GM18867 (cell line): ENCODE data around the gene GPR25.
A peak's percentile ranks its signal among the peaks of the same experiment; 100 is the strongest.

ENCODE experiments used
- ATAC-seq: cut with Tn5 transposase; IDR thresholded peaks from one replicate; pipeline ENCODE4 v1.9.1; 2021; ENCODE audit warnings: mild to moderate bottlenecking, moderate library complexity; ENCODE audit not compliant: unreplicated experiment

The GPR25 gene

GRCh38 chr1:200873116-200873670 lies 412 bp downstream of the GPR25 start:
- no peak for ATAC-seq

GRCh38 chr1:200873671-200874397 lies 1.1 kb downstream of the GPR25 start:
- no peak for ATAC-seq

GRCh38 chr1:200874694-200875093 lies 1.9 kb downstream of the GPR25 start:
- ATAC-seq = no peak

- no peak for ATAC-seq
These were observed 2.6 kb downstream of the GPR25 start for GRCh38 chr1:200875416-200875815.

GRCh38 chr1:200877010-200877409 lies 4.2 kb downstream of the GPR25 start:
- no peak for ATAC-seq

- peak; percentile 73 for ATAC-seq
These were observed 5.2 kb downstream of the GPR25 start for GRCh38 chr1:200877839-200878551.

- peak; percentile 85 for ATAC-seq
These were observed 7.4 kb downstream of the GPR25 start for GRCh38 chr1:200880212-200880611.

GRCh38 chr1:200883118-200883517 lies 10.3 kb downstream of the GPR25 start:
- no peak for ATAC-seq

- no peak for ATAC-seq
These were observed 13.0 kb downstream of the GPR25 start for GRCh38 chr1:200885623-200886402.

GRCh38 chr1:200886594-200886993 lies 13.8 kb downstream of the GPR25 start:
- no peak for ATAC-seq

GRCh38 chr1:200887036-200887435 lies 14.3 kb downstream of the GPR25 start:
- no peak for ATAC-seq

GRCh38 chr1:200887772-200888348 lies 15.1 kb downstream of the GPR25 start:
- no peak for ATAC-seq

GRCh38 chr1:200888349-200888838 lies 15.6 kb downstream of the GPR25 start:
- peak; percentile 90 for ATAC-seq

GRCh38 chr1:200889571-200889970 lies 16.8 kb downstream of the GPR25 start:
- no peak for ATAC-seq

- no peak for ATAC-seq
These were observed 17.2 kb downstream of the GPR25 start for GRCh38 chr1:200890027-200890426.

GRCh38 chr1:200890818-200891773 lies 18.3 kb downstream of the GPR25 start:
- no peak for ATAC-seq

GRCh38 chr1:200891774-200892157 lies 19.0 kb downstream of the GPR25 start:
- ATAC-seq = no peak

GRCh38 chr1:200892546-200892945 lies 19.8 kb downstream of the GPR25 start:
- ATAC-seq = no peak

GRCh38 chr1:200892958-200893357 lies 20.2 kb downstream of the GPR25 start:
- peak; percentile 36 for ATAC-seq
